GM19035 (cell line): ENCODE results near the gene NEURL2.

ENCODE experiments used
- ATAC-seq: cut with Tn5 transposase; IDR thresholded peaks from one replicate; pipeline ENCODE4 v1.9.1; 2021; ENCODE audit not compliant: unreplicated experiment

The NEURL2 gene

DNA sequence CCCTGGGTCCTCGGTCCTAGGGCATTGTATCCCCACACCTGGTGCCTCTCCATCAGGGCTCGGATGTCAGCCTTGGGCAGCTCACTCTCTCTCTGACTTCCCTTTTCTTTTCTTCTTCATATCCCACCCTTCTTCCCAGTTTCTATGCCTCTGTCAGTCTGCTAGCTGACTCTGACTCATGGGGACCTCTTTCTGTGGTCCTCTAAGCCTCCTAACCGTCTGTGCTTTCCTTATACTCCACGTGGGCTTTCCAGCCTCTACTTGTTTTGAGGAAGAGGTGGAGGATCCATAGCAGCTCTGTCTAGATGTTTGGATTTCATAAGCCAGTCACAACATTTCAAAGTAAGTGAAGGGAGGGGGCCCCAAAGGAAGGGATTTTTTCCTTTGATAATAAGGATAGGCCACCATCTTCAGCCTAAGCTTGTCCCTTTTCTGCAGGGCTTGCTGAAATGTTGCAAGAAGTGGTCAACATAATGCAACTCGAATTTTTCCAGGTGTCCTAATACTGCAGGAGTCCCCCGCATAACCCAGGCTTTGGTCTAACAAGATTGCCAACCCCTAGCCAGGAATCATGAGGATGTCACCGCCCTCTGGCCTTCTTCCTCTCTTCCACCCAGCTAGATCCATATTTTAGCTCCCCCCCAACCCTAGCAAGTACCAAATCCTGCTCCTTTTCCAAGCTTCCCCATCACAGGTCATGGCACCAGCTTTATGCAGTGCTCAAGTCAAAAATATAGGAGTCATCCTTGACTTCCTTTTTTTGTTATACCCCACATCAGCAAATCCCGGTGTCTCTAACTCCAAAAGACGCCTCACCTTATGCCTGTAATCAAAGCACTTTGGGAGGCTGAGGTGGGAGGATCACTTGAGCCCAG, 29.7 kb upstream of the NEURL2 start:
- no peak for ATAC-seq

DNA sequence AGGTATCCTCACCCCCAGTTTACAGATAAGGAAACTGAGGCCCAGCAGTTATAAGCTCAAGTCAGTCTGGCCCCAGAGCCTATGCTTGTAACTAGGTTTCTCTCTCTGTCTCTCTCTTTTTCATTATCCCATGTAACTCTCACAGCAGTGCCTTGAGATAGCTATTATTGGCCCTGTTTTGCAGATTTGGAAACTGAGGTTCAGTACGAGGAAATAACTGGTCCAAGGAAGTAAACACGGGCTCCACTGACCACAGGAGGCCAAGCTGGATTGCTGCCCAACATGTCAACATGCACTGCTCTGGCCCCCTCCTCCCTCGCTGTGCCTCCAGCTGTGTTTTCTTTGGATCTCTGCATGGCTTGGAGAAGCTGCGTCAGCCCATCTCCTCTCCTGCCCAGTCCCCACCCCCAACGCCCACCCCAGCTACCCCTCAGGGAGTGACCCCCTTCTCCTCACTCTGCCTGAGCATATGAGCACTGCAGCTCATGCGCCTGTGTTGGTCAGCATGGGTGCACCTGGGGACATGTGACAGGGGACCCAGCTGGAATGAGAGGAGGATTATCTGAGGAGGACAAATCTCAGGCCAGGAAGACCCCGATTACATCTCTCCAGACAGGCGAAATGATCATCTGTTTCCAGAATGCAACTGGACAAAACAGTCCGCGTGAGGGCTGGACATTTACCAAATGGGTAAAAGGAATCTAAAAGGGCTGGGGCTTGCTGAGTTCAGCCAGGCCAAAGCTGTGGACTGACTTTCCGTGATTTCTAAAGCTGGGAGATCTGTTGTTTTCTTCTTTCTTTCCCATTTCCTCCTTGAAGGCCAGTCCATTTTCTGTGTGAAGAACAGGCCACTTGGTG, 28.8 kb upstream of the NEURL2 start:
- no peak for ATAC-seq

DNA sequence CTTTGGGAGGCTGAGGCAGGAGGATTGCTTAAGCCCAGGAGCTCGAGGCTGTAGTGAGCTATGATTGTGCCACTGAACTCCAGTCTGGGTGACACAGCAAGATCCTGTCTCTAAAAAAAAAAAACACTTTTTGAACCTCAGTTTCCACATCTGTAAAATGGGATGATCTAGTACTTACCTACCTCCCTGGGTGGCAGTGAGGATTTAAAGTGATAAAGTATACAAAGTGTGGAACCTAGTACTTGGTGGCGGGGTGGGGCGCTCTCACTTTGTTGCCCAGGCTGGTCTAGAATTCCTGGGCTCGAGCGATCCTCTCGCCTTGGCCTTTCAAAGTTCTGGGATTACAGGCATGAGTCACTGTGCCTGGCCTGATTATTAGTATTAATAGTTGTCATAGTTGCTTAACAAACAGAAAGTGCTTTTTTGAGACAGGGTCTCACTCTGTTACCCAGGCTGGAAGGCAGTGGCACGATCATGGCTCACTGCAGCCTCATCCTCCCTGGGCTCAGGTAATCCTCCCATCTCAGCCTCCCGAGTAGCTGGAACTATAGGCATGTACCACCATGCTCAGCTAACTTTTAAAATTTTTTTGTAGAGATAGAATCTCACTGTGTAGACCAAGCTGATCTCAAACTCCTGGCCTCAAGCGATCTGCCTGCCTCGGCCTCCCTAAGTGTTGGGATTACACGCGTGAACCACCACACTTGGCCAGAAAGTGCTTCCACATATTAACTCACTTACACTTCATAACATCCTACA, 27.9 kb upstream of the NEURL2 start:
- ATAC-seq: no peak

DNA sequence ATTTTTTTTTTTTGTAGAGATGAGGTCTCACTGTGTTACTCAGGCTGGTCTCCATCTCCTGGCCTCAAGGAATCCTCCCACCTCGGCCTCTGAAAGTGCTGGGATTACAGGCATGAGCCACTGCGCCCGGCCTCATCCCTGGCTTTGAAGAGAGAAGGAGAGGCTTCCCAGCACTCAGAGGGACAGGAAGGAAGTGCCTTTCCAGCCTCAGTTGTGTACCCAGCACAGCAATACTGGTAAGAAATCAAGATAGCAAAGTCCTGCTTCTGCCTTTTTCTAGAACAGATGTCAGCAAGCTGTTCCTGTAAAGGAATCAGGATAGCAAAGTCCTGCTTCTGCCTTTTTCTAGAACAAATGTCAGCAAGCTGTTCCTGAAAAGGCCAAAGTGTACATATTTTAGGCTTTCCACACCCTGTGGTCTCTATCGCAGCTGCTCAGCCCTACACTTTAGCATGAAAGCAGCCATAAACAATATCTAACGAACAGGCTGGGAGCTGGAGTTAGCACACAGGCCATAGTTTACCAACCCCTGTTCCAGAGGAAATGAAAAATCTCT, 27.3 kb upstream of the NEURL2 start:
- no peak for ATAC-seq

DNA sequence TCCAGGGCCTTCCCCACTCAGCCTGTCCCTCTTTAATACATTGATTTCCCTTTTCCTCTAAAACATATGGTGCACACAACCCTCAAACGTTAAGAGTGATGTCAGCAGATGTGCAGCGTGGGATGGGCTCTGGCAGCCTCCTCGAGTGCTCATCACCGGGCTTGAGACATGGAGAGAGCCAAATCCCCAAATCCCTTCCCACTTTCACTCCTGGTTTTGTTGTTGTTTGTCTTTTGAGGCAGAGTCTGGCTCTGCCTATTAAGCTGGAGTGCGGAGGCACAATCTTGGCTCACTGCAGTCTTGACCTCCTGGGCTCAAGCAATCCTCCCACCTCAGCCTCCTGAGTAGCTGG, 26.8 kb upstream of the NEURL2 start:
- no peak for ATAC-seq

DNA sequence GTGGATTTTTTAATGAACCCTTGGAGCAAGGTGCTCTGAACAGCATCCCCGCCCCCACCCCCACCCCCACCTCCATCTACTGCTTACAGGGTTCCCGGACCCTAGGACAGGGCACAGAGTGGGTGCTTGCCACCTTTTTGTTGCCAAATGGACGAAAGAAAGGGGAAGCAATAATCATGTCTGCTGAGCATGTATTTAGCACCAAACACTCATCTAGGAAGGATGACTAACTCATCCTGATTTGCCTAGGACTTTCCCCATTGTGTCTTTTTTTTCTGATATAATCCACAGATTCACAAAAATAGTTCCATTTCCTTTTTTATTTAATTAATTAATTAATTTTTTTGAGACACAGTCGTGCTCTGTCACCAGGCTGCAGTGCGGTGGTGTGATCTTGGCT, 22.1 kb upstream of the NEURL2 start:
- no peak for ATAC-seq

DNA sequence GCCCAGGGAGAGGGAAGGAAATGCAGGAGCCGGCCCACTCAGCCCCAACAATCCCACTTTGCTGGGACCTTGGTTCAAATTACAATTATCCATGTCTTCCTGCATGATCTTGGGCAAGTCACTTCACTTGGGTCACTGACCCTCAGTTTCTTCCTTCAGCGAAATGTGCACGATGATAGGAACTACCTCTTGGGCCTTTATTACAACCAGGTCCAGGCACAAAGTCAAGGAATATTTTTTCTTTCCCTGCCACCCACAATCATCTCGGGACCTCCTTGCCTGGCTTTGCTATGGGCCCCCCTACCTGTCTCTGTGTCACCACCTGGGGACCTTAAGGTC, 21.3 kb upstream of the NEURL2 start:
- no peak for ATAC-seq

DNA sequence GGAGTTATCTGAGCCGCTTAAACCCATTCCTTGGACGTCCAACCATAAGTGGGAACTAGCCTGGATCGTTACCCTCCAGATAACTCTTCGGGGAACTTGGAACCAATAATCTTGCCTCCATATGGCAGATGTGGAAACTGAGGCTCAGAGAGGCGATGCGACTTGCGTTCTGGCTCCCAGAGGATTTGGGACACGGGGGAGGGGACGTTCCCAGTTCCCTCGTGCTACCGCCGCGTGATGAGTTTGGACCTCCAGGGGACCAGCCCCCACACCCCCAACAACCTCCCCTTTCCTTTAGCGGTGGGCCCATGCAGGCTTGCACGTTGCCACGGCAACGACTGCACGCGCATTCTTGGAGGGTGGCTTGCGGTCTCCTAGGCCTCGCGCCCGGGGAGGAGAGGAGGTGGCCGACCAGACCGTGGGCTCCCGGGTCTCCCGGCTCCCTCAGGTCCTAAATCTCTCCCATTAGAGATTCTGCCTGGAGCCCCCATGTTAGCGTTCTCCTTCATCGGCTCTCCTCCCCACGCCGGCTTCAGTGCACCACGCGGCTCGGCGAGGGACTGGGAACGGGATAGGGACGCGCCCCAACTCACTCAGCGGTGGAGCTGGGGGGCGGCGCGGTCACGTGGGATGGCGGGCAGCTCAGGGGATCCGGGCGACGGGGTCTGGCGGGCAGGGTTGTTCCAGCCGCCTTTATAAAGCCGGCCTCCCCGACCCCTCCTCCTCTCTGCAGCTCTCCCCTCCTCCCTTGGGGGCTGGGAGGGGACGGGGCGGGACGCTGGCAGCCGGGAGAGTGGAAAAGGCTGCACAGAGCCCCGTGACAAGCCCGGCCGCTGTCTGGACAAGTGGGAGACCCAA, 20.7 kb upstream of the NEURL2 start, which contains the start of gene PLTP:
Gene PLTP (minus strand): TSS at position 670 of the 858 bp plus-strand sequence. CDS start 703 bp downstream, outside the sequence.
- no peak for ATAC-seq

DNA sequence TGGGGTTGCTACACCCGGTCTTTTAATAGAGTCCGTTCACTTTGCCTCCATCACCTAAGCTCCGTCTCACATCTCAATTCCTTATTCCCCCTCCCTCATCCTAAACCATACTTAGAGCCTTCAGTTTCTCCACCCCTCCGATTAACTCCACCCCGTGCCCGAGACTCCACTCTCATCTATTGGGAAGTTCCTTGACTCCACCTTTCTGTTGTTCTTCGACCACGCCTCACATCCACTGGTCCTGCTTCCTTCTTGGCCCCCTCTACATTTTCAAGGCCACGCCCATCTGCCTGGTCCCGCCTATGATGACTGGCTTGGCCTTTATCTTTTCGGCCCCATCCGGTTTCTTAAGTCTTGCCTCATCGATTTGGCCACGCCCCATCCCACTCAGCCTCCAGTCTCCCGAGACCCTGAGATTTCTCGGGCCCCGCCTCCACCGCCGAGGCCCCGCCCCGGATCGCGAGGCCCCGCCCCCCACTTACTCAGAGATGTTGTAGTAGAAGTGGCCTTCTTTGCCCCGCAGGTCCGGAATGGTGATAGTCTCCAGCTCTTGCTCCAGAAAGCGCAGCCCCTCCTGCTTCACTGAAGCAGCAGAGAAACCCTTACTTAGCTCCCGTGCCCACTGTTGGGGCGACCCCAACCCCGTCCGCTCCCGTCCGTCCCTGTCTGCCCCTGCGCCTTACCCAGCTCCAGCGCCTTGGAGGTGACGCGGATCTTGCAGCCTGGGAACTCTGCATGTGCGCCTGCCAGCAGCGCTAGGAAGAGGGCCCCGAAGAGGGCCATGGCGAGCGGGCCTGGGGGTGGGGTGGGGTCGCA, 19.9 kb upstream of the NEURL2 start:
- ATAC-seq: peak; percentile 90

DNA sequence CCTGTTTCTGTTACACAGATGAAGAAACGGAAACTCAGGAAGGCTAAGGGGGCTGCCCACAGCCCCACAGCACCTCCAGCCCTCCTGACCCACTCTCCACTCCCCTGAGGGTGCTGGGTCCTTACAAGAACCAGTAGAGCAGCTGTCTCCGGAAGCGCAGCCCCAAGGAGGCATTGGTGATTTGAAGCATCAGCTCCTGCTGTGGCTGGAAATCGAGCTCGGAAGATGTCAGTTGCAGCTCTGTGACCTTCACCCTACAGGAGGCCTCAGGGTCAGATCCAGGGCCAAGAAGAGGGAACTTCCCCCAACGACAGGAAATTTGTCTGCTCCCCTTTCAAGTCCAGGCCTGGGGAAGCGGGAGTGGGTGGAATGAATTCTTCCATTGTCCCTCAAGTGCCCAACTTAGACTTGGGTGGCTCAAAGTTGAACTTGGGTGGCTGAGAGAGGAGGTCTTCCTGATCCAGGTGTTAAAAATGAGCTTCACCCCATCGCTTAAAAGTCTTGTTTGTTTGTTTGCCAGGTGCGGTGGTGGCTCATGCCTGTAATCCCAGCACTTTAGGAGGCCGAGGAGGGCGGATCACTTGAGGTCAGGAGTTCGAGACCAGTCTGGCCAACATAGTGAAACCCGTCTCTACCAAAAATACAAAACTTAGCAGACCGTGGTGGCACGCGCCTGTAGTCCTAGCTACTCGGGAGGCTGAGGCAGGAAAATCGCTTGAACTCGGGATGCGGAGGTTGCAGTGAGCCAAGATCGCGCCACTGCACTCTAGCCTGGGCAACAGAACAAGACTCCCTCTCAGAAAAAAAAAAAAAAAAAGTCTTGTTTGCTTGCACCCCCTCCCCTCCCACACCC, 19.0 kb upstream of the NEURL2 start:
- no peak for ATAC-seq

DNA sequence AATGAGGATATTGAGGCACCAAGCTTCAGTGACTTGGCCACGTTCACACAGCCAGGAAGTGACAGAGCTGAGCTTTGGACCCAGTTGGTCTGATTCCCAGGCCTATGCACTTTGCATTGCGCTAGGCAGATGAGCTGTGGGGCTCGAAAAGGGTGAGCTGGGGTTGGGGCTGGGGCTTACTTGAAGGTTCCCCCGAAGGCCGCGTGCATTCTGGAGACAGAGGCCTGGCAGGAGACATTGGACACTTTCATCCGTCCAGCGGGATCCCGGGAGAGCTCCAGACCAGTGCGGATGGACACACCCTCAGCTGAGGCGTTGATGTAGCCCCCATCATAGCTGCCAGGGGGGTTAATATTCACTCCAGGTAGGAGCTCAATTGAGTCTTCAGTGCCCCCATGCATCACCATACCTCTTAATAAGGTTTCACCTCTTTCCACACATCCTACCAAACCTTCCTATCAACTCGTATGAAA, 18.4 kb upstream of the NEURL2 start:
- ATAC-seq: no peak

DNA sequence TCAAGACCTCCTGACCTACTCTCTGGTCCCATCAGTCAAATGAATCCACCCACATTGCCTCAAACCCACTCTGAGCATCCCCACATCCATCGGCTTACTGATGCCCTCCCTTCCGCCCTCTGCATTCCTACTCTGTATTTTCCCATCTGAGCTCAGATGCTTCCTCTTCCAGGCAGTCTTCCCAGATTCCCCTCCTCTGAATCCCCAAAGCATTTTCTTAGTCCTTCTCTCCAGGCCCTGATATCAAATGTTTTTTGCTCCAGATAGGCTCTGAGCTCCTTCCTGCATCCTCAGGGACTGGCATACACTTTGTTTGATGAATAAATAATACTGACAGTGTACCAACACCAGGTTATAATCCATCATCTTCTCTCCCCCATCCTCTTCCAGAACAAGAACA, 17.1 kb upstream of the NEURL2 start:
- no peak for ATAC-seq

DNA sequence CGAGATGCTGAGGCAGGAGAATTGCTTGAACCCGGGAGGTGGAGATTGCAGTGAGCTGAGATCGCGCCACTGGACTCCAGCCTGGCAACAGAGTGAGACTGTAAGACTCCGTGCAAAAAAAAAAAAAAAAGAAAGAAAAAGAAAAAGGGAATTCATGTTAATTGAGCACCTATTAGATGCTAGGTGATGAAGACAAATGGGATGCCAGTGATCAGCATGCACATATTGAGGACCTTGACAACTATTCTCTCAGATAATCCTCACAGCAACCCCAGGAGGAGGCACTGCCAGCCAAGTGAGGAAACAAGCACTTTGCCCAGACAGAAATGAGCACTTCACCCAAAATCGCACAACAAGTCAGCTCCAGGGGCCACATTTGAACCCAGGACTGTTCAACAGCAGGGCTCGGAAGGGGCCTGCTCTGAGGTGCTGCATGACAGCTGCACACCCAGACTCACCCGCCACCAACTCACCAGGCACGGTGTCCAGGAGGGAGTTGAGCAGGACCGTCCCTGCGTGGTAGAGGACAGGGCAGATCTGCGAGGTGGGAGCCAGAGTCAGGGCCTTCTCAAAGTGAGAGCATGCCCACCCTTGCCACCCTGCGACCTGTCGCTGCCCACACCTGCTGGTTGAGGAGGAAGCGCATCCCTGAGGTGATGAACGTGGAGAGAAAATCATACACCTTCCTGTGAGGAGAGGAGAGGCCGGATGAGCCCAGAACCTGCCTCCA, 16.4 kb upstream of the NEURL2 start:
- no peak for ATAC-seq

DNA sequence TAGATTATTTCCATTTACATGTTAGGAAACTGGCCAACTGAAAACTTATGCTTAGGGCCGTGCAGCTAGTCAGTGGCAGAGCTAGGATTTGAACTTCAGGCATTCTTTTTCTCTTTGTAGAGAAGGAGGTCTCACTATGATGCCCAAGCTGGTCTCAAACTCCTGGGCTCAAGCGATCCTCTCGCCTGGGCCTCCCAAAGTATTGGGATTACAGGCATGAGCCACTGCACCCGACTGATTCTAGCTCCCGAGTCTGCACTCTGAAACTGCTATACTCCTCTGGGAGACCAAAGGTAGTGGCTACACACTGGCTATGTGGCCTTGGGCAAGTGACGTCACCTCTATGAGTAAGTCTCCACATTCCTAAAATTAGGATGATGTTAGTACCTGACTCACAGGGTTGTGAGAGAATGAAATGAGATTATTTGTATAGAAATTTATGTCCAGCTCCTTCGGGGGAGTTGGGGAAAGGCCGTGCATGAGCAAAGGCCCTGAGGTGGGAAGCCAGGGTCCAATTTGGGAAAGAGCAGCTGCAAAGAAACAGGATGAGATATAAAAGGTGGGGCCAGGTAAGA, 14.6 kb upstream of the NEURL2 start:
- no peak for ATAC-seq

DNA sequence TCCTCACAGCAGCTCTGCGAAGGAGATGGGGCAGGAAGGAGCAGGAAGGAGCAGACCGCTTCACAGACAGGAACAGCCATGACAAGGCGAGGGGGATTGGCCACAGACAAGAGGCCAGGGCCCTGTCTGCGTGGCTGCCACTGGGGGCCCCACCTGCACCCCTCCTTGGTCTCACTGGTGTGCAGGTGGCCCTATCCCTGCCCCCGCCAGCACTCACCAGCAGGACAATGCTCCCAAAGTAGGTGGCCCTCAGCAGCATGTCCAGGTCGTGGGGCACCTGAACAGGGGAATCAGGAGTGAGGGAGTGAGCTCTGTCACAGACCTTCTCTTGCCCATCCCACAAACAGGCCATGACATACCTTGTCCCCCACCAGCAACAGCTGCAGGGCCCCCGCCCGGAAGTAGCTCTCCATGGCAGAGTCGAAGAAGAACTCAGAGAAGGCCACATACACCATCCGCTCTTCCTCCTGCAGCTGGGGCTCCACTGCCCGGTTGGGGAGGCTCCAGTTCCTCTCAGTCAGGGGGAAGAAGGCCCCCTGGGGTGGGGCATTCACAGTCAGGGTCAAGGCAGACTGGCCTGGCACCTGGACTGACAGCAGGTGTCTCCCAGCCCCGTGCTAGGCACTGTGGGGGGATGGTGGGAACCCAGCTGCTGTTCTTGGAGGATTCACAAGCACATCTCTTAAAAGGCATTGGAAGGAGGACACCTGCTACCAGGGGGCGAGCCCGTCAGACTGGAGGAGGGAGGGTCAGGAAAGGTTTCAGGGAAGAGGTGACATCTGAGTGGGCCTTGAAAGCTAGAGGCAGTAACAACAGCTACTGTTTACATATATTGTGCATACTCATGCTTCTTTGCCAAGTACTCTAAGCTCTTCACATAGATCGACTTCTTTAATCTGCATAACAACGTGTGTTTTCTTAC, 13.8 kb upstream of the NEURL2 start:
- no peak for ATAC-seq

DNA sequence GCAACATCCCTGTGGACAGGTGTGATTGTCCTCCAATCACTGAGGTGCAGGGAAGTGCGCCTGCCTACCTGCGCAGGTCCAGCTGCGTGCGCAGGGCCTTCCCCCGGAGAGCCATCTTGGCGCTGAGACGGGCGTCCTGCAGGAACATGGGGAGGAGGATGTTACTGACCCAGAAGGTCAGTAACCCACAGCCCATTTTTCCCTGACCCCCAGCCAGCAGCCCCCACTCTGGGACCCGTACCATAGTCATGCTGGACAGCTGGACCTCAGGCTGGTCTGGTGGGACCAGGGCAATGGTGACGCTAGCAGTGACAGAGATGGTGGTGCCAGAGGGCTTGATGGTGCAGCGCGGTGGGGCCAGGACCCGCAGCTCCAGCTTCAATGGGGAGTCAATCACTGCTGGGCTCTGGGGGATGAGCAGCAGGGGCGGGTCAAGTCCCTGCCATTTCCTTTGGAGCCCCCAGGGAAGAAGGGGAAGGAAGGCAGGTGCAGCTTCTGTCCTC, 11.2 kb upstream of the NEURL2 start:
- no peak for ATAC-seq
